Neutrophil (primary cell): ENCODE data around the gene HSF2.

Experiments used
- H3K27ac ChIP-seq: fragments of 200-600 bp; sonication (generic); 2 replicates; pipeline ENCODE4 v1.5.1; 2016; ENCODE audit warnings: mild to moderate bottlenecking, moderate library complexity
- H3K27me3 ChIP-seq: fragments of 200-600 bp; sonication (generic); 2 replicates; pipeline ENCODE4 v1.6.0; 2016; ENCODE audit warnings: mild to moderate bottlenecking
- H3K36me3 ChIP-seq: fragments of 200-600 bp; sonication (generic); 2 replicates; pipeline ENCODE4 v1.5.1; 2017
- H3K4me1 ChIP-seq, 2 experiments: fragments of 200-600 bp in 1 of 2; sonication (generic) in 1 of 2; 1 replicate in 1 of 2; 2 replicates in 1 of 2; pipeline versions ENCODE4 v1.5.1 to v1.6.1; 2013 to 2016; ENCODE audit warnings: low read depth in 1 of 2, low read length in 1 of 2, mild to moderate bottlenecking in 1 of 2, moderate library complexity in 1 of 2; ENCODE audit not compliant: control insufficient read depth in 1 of 2, insufficient read depth in 1 of 2
- H3K4me3 ChIP-seq, 2 experiments: fragments of 200-600 bp in 1 of 2; sonication (generic) in 1 of 2; 1 replicate in 1 of 2; 2 replicates in 1 of 2; pipeline ENCODE4 v1.5.1; 2013 to 2016; ENCODE audit warnings: low read depth in 1 of 2, low read length in 1 of 2, mild to moderate bottlenecking in 1 of 2, moderate library complexity in 1 of 2
- H3K9me3 ChIP-seq: fragments of 200-600 bp; sonication (generic); 2 replicates; pipeline ENCODE4 v1.5.1; 2016
- TF ChIP-seq, protein P1 (sequence below): fragments of 200-600 bp; sonication (generic); IDR thresholded peaks from 2 replicates; pipeline ENCODE4 v1.5.1; 2016; ENCODE audit warnings: antibody characterized with exemption

Gene HSF2

DNA sequence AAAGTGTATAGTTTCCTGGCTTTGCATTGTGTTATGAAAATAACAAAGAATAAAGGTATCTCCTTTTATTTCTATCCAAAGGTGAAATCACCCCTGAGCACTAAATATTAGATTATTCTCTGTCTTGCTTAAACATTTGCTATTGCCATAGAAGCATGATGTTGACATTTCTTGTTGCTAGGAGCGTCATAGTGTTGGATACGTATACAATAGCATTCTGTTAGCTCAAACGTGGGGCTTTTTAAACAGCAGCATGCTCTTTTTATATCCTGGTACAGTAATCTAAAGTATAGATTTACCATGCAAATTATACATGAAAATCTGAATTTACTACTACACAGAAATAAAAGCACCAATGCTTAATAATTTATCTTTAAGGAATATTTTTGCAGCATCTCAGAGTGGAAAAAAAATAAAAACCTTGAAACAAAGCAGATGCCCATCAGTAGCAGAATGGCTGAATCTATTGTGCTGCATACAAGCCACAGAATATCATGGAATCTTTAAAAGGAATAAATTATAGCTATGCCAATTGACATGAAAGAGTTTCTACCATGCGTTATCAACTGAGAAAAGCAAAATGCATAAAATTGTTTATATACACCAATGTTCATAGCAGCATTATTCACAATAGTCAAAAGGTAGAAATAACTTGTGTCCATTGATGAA, 9.6 kb upstream of the HSF2 start:
- TF ChIP-seq, protein P1, sequence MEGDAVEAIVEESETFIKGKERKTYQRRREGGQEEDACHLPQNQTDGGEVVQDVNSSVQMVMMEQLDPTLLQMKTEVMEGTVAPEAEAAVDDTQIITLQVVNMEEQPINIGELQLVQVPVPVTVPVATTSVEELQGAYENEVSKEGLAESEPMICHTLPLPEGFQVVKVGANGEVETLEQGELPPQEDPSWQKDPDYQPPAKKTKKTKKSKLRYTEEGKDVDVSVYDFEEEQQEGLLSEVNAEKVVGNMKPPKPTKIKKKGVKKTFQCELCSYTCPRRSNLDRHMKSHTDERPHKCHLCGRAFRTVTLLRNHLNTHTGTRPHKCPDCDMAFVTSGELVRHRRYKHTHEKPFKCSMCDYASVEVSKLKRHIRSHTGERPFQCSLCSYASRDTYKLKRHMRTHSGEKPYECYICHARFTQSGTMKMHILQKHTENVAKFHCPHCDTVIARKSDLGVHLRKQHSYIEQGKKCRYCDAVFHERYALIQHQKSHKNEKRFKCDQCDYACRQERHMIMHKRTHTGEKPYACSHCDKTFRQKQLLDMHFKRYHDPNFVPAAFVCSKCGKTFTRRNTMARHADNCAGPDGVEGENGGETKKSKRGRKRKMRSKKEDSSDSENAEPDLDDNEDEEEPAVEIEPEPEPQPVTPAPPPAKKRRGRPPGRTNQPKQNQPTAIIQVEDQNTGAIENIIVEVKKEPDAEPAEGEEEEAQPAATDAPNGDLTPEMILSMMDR = no peak
- Histone ChIP-seq H3K27me3 (peaks cover 48% of the 10 kb centered on the region), H3K36me3 (no peaks in the 10 kb centered on the region), H3K27ac (no peak overlapping the region), H3K4me1 (no peaks in the 10 kb centered on the region), H3K4me3 (no peak overlapping the region), H3K9me3 (no peaks in the 10 kb centered on the region)

GRCh38 chr6:122392564-122393350, 6.7 kb upstream of the HSF2 start:
- TF ChIP-seq, protein P1 = no peak
- H3K27ac ChIP-seq = no peak overlapping the region

DNA sequence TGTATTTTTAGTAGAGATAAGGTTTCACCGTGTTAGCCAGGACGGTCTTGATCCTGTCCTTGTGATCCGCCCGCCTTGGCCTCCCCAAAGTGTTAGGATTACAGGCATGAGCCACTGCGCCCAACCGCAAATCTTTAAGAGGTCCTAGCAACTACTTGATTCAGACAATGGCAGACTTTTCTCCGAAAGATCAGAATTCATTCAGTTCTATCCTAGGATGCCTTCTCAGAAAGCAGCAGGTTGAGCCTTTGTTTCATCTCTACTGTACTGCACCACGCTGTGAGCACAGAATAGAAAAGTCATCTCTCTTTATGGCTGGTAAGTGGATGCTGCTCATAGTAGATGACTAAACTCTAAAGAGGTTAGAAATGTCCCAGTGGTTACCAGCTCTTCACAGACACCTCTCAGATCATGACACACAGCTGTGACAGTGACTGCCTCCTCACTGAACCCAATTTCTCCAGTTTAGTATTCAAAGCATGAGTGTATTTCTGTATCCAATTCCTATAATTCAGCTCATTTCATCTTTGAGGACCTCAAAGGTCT, 6.0 kb upstream of the HSF2 start:
- Histone ChIP-seq H3K36me3 (no peaks in the 10 kb centered on the region), H3K27me3 (peaks cover 42% of the 10 kb centered on the region), H3K27ac (no peak overlapping the region), H3K4me1 (no peaks in the 10 kb centered on the region), H3K4me3 (no peak overlapping the region), H3K9me3 (no peaks in the 10 kb centered on the region)
- TF ChIP-seq, protein P1 = no peak

More at GRCh38 chr6:122392564-122393350, 6.7 kb upstream of the HSF2 start:
- Histone ChIP-seq H3K36me3 (no peaks in the 10 kb centered on the region), H3K9me3 (no peaks in the 10 kb centered on the region), H3K27me3 (peaks cover 42% of the 10 kb centered on the region), H3K4me1 (no peaks in the 10 kb centered on the region), H3K4me3 (no peak overlapping the region)

DNA sequence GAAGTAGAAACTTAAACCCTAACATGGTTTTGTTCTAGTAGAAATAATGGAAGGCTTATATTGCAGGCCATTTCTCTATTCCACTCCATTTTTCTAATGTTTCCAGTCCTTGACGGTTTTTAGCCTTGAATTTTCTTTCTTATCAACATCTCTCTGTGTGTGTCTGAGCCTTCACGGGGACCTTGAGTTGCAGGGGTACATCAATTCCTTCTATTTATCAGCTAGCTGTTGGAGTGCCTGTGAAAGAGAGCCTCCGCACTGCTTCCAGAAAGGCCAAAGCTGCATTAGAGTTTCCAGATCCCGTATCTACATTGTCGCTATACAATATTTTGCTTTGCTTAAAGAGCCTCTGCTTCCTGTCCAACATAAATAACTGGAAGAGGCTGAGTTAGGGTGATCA, 5.4 kb upstream of the HSF2 start:
- Histone ChIP-seq H3K27me3 (peaks cover 42% of the 10 kb centered on the region), H3K9me3 (no peaks in the 10 kb centered on the region), H3K27ac (no peak overlapping the region), H3K4me1 (peaks cover 1 to 3% of the 10 kb centered on the region in 2 experiments), H3K36me3 (no peaks in the 10 kb centered on the region), H3K4me3 (no peak overlapping the region)
- TF ChIP-seq, protein P1 = no peak

GRCh38 chr6:122399055-122399347, 451 bp upstream of the HSF2 start:
- Histone ChIP-seq H3K27ac (peak overlapping the region; percentile 56), H3K9me3 (no peaks in the 10 kb centered on the region), H3K27me3 (peaks cover 9% of the 10 kb centered on the region), H3K4me1 (peaks cover 12 to 14% of the 10 kb centered on the region in 2 experiments), H3K4me3 (peak overlapping the region; percentile 80 to 88), H3K36me3 (no peaks in the 10 kb centered on the region)
- TF ChIP-seq, protein P1 = no peak
